SH-SY5Y (cell line): Measurements from ENCODE around the gene SACS.

Experiments used
- GATA2 ChIP-seq: IDR thresholded peaks from 2 replicates; pipeline ENCODE4 v1.6.1; 2011; ENCODE audit warnings: mild to moderate bottlenecking, low read depth, low read length
- GATA3 ChIP-seq: IDR thresholded peaks from 2 replicates; pipeline ENCODE4 v1.6.1; 2011; ENCODE audit warnings: low read depth, mild to moderate bottlenecking, low read length, moderate library complexity

DNA sequence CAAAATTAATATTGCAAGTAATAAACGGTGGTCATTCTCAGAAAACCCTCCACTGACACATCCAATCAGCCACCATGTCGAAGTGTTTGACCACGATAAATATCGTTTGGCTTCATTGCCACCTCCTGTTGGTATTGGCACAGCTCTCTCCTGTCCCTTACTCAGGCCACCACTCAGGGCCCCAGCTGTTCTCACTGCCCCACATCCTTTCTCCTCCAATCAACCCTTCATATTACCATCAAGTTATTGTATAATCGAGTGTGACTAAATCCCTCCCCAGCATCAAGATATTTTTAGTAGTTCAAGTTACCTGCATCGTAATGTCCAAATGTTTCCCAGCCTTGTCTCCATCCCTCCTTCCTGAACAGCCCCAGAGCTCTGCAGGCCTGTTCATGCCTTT lies 50.4 kb downstream of the SACS start:
- TF ChIP-seq GATA2 (no peak), GATA3 (no peak)
